BJ (cell line): ENCODE data around the gene KIF9. TPM values are rescaled to one million over a fixed set of nuclear protein-coding genes. Genes with fewer than 3 reads are reported as not detected.
"Not testable (repeated sequence)": the region's sequence is repeated elsewhere in the genome, so short reads cannot be mapped to it uniquely, and the experiment has no call there.

Source experiments
- CTCF ChIA-PET: fragments of 350-600 bp; formaldehyde crosslinking; extraction: SDS; loops from one replicate; lab custom pipeline; 2021; ENCODE audit warnings: antibody characterized with exemption, inconsistent platforms; lab: Yijun Ruan, JAX
- POLR2A ChIA-PET: fragments of 300-600 bp; sonication (Branson Sonifier 250); formaldehyde crosslinking; extraction: SDS; loops from one replicate; lab custom pipeline; 2021; ENCODE audit warnings: antibody characterized with exemption; lab: Charles Lee
- DNase-seq: peaks from one replicate; pipeline ENCODE4 v3.0.0-alpha.2; 2011; ENCODE audit warnings: low read depth
- H3K27me3 ChIP-seq: 2 replicates; pipeline ENCODE4 v1.6.0; 2011; ENCODE audit warnings: low read length; ENCODE audit not compliant: control insufficient read depth, insufficient read depth
- H3K36me3 ChIP-seq: 2 replicates; pipeline ENCODE4 v1.5.1; 2011; ENCODE audit warnings: low read length; ENCODE audit not compliant: control insufficient read depth, insufficient read depth
- H3K4me3 ChIP-seq: 2 replicates; pipeline ENCODE4 v1.5.1; 2011; ENCODE audit warnings: low read depth, mild to moderate bottlenecking, control low read depth, low read length
- polyA plus RNA-seq: library from polyadenylated mRNA; depleted of rRNA; stranded (reverse); fragments of >200 nt; gene quantifications from 2 replicates; pipeline ENCODE4 v1.2.3, GENCODE V29; 2011
- TF ChIP-seq, protein P1 (sequence below): IDR thresholded peaks from 2 replicates; pipeline ENCODE4 v1.5.1; 2011; ENCODE audit warnings: low read depth, mild to moderate bottlenecking, control low read depth, inconsistent platforms, low read length, moderate library complexity; ENCODE audit not compliant: insufficient read depth

KIF9 gene
- polyA plus RNA-seq, 1 experiment, result 2.5 TPM

DNA sequence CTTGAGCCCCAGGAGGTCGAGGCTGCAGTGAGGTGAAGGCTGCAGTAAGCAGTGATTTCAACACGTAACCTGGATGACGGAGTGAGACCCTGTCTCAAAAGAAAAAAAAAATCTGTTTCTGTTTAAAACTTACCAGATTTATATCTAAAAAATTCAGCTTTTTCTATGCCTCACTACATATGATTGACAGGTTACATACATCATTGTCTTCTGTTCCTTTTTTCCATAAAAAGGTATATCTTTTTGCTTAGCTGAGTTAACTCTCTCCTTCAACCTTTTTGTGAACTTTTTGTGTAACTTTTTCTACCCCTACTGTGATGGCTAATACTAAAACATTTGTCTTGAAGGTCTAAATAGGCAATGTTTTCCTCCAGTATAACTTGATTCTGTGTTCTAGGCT lies 80.1 kb downstream of the KIF9 start:
- POLR2A ChIA-PET, result no interaction called here
- TF ChIP-seq, protein P1, sequence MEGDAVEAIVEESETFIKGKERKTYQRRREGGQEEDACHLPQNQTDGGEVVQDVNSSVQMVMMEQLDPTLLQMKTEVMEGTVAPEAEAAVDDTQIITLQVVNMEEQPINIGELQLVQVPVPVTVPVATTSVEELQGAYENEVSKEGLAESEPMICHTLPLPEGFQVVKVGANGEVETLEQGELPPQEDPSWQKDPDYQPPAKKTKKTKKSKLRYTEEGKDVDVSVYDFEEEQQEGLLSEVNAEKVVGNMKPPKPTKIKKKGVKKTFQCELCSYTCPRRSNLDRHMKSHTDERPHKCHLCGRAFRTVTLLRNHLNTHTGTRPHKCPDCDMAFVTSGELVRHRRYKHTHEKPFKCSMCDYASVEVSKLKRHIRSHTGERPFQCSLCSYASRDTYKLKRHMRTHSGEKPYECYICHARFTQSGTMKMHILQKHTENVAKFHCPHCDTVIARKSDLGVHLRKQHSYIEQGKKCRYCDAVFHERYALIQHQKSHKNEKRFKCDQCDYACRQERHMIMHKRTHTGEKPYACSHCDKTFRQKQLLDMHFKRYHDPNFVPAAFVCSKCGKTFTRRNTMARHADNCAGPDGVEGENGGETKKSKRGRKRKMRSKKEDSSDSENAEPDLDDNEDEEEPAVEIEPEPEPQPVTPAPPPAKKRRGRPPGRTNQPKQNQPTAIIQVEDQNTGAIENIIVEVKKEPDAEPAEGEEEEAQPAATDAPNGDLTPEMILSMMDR, result no peak
- no peaks in the 10 kb centered on the region for H3K27me3 ChIP-seq
- no peak overlapping the region for H3K4me3 ChIP-seq
- CTCF ChIA-PET, result interaction anchor here (1.0 kb wide), 1 partner anchor 81 kb away, joined by 3 read pairs; the partner anchor contains the start of gene KLHL18
- no peak for DNase-seq
- no peaks in the 10 kb centered on the region; the same call in 1 of the 2 replicates for H3K36me3 ChIP-seq

DNA sequence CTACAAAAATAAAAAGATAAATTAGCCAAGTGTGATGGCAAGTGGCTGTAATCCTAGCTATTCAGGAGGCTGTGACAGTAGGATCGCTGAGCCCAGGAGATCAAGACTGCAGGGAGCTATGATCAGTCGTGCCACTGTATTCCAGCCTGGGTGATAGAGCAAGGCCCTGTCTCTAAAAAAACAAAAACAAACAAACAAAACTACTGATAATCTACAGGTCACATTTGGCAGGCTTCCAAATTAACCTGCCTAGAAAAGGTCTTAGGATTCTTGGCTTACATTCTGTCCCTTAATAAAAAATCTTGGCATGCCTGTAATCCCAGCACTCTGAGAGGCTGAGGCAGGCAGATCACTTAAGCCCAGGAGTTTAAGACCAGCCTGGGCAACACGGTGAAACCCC lies 85.3 kb downstream of the KIF9 start:
- Histone ChIP-seq H3K27me3 (no peaks in the 10 kb centered on the region), H3K36me3 (no peaks in the 10 kb centered on the region), H3K4me3 (no peak overlapping the region)
- ChIA-PET CTCF (no interaction called here), POLR2A (no interaction called here)
- no peak for DNase-seq
- TF ChIP-seq, protein P1, result no peak

DNA sequence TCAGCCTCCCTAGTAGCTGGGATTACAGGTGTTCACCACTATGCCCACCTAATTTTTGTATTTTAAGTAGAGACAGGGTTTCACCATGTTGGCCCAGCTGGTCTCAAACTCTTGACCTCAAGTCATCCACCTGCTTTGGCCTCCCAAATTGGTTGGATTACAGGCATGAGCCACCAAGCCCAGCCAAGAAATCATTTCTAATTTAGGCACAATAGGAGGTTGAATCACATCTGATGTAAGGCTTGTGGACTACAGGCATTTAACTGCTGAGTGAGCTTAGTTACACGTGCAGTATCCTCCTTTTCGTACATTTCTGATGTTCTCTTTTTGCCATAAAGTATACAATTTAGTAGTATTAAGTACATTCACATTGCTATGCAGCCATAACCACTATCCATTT lies 87.6 kb downstream of the KIF9 start:
- POLR2A ChIA-PET, result no interaction called here
- no peak for DNase-seq
- no peaks in the 10 kb centered on the region for H3K27me3 ChIP-seq
- H3K4me3 ChIP-seq, result no peak overlapping the region
- TF ChIP-seq, protein P1, result no peak
- no peaks in the 10 kb centered on the region for H3K36me3 ChIP-seq
- CTCF ChIA-PET, result no interaction called here

DNA sequence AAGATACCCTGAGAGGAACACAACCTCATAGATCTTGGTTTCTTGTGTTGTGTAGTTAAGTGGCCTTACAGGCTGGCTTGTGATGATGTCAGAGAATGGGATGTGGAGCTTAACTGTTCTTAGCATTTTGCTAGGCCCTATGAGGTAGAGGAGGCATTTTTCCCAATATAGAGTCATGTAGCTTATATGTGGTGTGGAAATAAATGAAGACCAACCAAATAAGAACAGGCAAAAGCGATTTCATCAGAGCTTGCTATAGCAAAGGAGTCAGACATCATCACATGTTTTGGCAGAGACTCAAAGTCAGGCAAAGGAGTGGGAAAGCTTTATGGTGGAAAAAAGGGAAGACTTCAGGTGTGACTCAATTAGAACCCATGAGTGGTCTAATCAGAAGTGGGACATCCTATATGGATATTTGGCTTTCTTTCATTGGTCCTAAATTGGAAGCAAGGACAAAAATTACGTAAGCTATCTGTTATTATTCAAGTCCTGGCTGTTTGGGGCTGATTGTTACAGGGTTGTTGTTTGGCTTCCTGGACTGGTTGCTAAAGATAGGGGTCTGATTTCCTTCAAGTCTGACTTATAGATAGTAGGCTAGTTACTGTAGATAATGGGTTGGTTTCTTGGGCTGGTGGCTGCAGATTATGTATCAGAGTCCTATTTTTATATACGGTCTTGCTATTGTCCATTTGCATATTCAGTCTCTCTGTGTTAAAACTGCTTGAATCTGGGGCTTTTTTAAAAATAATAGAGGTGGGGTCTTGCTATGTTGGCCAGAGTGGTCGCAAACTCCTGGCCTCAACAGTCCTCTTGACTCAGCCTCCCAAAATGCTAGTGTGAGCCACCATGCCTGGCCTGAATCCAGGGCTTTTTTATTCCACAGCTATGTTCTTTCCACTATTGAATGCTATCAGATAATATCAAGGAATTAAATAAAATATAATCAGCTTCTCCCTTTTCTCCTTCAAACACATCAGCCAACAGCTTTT lies 88.4 kb downstream of the KIF9 start:
- no peaks in the 10 kb centered on the region for H3K36me3 ChIP-seq
- TF ChIP-seq, protein P1, result no peak
- no peaks in the 10 kb centered on the region for H3K27me3 ChIP-seq
- no peak for DNase-seq
- ChIA-PET CTCF (no interaction called here), POLR2A (no interaction called here)
- H3K4me3 ChIP-seq, result no peak overlapping the region

DNA sequence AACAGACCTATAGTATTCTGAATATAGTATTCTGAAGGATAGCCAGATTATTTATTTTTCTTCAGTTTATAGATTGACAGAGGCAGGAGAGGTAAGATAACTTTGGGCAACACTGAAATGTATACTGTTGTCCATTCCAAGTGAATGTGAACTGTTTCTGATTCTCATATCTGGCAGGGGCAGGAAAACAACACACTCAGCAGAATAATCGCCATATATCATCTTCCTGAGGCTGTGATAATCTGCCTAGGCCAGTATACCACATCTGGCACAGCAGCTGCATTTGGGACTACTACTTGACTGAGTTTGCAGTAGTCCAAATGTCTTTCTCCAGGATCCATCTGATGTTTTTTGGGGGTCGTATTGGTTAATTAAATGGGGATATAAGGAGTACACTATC lies 96.3 kb downstream of the KIF9 start:
- Histone ChIP-seq H3K4me3 (no peak overlapping the region), H3K36me3 (no peaks in the 10 kb centered on the region), H3K27me3 (no peaks in the 10 kb centered on the region)
- CTCF ChIA-PET, result interaction anchor here (0.5 kb wide), 1 partner anchor 72 kb away, joined by 3 read pairs; no protein-coding TSS in a partner anchor
- POLR2A ChIA-PET, result no interaction called here
- DNase-seq, result no peak
- TF ChIP-seq, protein P1, result no peak

DNA sequence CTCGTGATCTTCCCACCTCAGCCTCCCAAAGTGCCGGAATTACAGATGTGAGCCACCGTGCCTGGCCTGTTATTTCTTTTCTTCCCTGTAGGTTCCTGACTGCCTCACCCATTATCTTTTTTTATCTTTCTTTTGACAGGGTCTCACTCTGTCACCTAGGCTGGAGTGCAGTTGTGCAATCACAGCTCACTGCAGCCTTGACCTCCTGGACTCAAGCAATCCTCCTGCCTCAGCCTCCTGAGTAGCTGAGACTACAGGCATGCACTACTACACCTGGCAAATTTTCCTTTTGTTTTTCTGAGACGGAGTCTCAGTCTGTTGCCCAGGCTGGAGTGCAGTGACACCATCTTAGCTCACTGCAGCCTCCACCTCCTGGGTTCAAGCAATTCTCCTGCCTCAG lies 100.9 kb downstream of the KIF9 start:
- DNase-seq, POLR2A ChIA-PET, CTCF ChIA-PET, H3K36me3 ChIP-seq, H3K4me3 ChIP-seq, H3K27me3 ChIP-seq: not testable (repeated sequence)

DNA sequence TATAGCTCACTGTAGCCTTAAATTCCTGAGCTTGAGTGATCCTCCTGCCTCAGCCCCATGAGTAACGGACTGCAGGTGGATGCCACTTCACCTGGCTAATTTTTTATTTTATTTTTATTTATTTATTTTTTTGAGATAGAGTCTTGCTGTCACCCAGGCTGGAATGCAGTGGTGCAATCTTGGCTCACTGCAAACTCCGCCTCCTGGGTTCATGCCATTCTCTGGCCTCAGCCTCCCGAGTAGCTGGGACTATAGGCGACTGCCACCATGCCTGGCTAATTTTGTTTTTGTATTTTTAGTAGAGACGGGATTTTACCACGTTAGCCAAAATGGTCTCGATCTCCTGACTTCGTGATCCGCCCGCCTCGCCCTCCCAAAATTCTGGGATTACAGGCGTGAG lies 102.6 kb downstream of the KIF9 start:
- H3K36me3 ChIP-seq, POLR2A ChIA-PET, H3K4me3 ChIP-seq, DNase-seq, H3K27me3 ChIP-seq, CTCF ChIA-PET: not testable (repeated sequence)
